Astrocyte (in vitro differentiated cells and primary cell): ENCODE measurements around the gene FOXP2.

ENCODE experiments used
- EZH2 ChIP-seq: IDR thresholded peaks from 2 replicates; pipeline ENCODE4 v1.6.1; 2012; ENCODE audit warnings: mild to moderate bottlenecking, low read length, inconsistent platforms; ENCODE audit not compliant: insufficient read depth
- TF ChIP-seq, protein P1 (sequence below): IDR thresholded peaks from 2 replicates; pipeline ENCODE4 v1.5.1; 2011; ENCODE audit warnings: low read depth, mild to moderate bottlenecking, inconsistent platforms, low read length, moderate library complexity; ENCODE audit not compliant: insufficient read depth

DNA sequence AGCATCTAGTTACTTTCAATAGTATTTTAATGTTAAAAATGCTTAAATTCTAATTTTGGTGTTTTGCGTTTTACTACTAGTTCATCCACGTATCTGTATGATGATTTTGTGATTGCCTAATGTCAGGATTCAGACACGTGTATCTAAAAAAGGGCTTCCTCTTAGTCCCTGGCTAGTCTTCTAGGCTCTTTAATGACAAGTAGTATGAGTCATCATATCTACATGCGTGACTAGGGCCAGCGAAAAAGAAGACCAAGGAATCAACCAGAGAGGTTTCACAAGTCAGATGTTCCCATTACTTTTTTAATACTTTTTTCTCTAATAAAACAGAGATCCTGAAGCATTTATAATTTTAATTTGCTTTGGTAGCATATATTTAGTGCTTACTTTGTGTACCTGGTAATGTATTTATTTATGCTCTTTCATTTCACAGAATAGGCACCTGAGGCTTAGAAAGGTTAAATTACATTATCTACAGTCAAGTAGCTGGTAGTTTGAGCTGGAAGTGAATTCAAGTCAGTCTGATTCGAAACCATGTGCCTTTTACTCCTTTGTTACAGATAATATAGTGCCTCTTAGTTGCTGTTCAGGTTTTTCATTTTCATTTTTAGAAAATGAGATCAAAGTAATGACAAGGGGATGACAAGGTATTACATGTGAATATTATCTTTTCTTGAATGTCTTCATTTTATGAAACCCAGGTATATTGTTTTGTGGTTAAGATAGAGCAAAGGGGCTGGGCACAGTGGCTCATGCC lies 140.3 kb downstream of the FOXP2 start:
- TF ChIP-seq, protein P1, sequence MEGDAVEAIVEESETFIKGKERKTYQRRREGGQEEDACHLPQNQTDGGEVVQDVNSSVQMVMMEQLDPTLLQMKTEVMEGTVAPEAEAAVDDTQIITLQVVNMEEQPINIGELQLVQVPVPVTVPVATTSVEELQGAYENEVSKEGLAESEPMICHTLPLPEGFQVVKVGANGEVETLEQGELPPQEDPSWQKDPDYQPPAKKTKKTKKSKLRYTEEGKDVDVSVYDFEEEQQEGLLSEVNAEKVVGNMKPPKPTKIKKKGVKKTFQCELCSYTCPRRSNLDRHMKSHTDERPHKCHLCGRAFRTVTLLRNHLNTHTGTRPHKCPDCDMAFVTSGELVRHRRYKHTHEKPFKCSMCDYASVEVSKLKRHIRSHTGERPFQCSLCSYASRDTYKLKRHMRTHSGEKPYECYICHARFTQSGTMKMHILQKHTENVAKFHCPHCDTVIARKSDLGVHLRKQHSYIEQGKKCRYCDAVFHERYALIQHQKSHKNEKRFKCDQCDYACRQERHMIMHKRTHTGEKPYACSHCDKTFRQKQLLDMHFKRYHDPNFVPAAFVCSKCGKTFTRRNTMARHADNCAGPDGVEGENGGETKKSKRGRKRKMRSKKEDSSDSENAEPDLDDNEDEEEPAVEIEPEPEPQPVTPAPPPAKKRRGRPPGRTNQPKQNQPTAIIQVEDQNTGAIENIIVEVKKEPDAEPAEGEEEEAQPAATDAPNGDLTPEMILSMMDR: no peak
- no peak for TF ChIP-seq EZH2
